Coronary artery (tissue), 2 donors: ENCODE data around the gene BANF2.

Experiments
- DNase-seq: peaks from one replicate; pipeline ENCODE4 v3.0.0-alpha.2; 2017; ENCODE audit warnings: low spot score
- H3K27ac ChIP-seq, 2 donors: fragments of 200-600 bp; sonication (generic); one replicate each; pipeline ENCODE4 v1.5.1; 2016 to 2019
- H3K4me3 ChIP-seq: fragments of 200-600 bp; sonication (generic); 2 replicates; pipeline ENCODE4 v1.5.1; 2016; ENCODE audit warnings: mild to moderate bottlenecking, moderate library complexity
- CTCF ChIP-seq: fragments of 200-600 bp; sonication (generic); IDR thresholded peaks from one replicate; pipeline ENCODE4 v1.5.1; 2019; ENCODE audit warnings: antibody characterized with exemption

BANF2 gene

GRCh38 chr20:17733767-17734304 lies 34.1 kb downstream of the BANF2 start:
- no peak for DNase-seq
- no peak overlapping the region for H3K4me3 ChIP-seq
- no peak for TF ChIP-seq CTCF
- no peak overlapping the region for H3K27ac ChIP-seq

GRCh38 chr20:17734374-17734773 lies 34.6 kb downstream of the BANF2 start:
- no peak for DNase-seq
- Histone ChIP-seq H3K4me3 (no peak overlapping the region), H3K27ac (no peak overlapping the region)
- TF ChIP-seq CTCF: no peak

GRCh38 chr20:17735206-17735804 lies 35.5 kb downstream of the BANF2 start:
- no peak overlapping the region for H3K27ac ChIP-seq
- DNase-seq: no peak
- no peak overlapping the region for H3K4me3 ChIP-seq
- TF ChIP-seq CTCF: no peak

- DNase-seq: no peak
- Histone ChIP-seq H3K4me3 (no peak overlapping the region), H3K27ac (no peak overlapping the region)
- TF ChIP-seq CTCF: no peak
These were observed 36.3 kb downstream of the BANF2 start for GRCh38 chr20:17735959-17736621.

GRCh38 chr20:17738154-17738553 lies 38.4 kb downstream of the BANF2 start:
- DNase-seq: no peak
- no peak overlapping the region for H3K27ac ChIP-seq
- TF ChIP-seq CTCF: no peak

GRCh38 chr20:17741220-17741619 lies 41.5 kb downstream of the BANF2 start:
- DNase-seq: no peak
- Histone ChIP-seq H3K4me3 (no peak overlapping the region), H3K27ac (no peak overlapping the region)
- no peak for TF ChIP-seq CTCF

More at GRCh38 chr20:17738154-17738553, 38.4 kb downstream of the BANF2 start:
- no peak overlapping the region for H3K4me3 ChIP-seq

GRCh38 chr20:17742731-17743130 lies 43.0 kb downstream of the BANF2 start:
- H3K27ac ChIP-seq: no peak overlapping the region
- no peak for DNase-seq
- no peak overlapping the region for H3K4me3 ChIP-seq
- no peak for TF ChIP-seq CTCF
